Keratinocyte (primary cell): Measurements from ENCODE around the gene RFX8. TPM values are rescaled to one million over a fixed set of nuclear protein-coding genes. Genes with fewer than 3 reads are reported as not detected.
"Not testable (repeated sequence)": the region's sequence is repeated elsewhere in the genome, so short reads cannot be mapped to it uniquely, and the experiment has no call there.

Experiments
- DNase-seq: peaks from one replicate; pipeline ENCODE4 v3.0.0-alpha.2; 2011; ENCODE audit warnings: low read depth, missing footprints, low spot score
- FAIRE-seq: peaks from 2 replicates; lab custom pipeline; 2011; peaks lifted over from hg19 to GRCh38; lab: Jason Lieb, UNC
- H2AFZ ChIP-seq: 2 replicates; pipeline ENCODE4 v1.6.0; 2012; ENCODE audit warnings: low read length, control low read depth, inconsistent platforms; ENCODE audit not compliant: control insufficient read depth
- H3K27ac ChIP-seq: 2 replicates; pipeline ENCODE4 v1.5.1; 2011; ENCODE audit warnings: low read length; ENCODE audit not compliant: control insufficient read depth, insufficient read depth
- H3K27me3 ChIP-seq: 3 replicates; pipeline ENCODE4 v1.6.0; 2011; ENCODE audit warnings: low read length; ENCODE audit not compliant: control insufficient read depth, insufficient read depth; ENCODE audit errors: extremely low read depth
- H3K36me3 ChIP-seq, 2 experiments: 2 replicates in 1 of 2; 3 replicates in 1 of 2; pipeline ENCODE4 v1.5.1; 2011; ENCODE audit warnings: low read length in 2 of 2, mild to moderate bottlenecking in 1 of 2; ENCODE audit not compliant: control insufficient read depth in 2 of 2, insufficient read depth in 2 of 2; ENCODE audit errors: extremely low read depth in 1 of 2
- H3K4me1 ChIP-seq: 3 replicates; pipeline ENCODE4 v1.5.1; 2011; ENCODE audit warnings: low read length; ENCODE audit not compliant: control insufficient read depth, insufficient read depth; ENCODE audit errors: extremely low read depth
- H3K4me2 ChIP-seq: 3 replicates; pipeline ENCODE4 v1.6.0; 2011; ENCODE audit warnings: low read depth, low read length; ENCODE audit not compliant: control insufficient read depth, insufficient read depth; ENCODE audit errors: extremely low read depth
- H3K4me3 ChIP-seq, 3 experiments: fragments of 200-600 bp in 1 of 3; sonication (generic) in 1 of 3; 2 replicates in 2 of 3; 3 replicates in 1 of 3; pipeline ENCODE4 v1.5.1; 2011 to 2016; ENCODE audit warnings: low read length in 3 of 3, mild to moderate bottlenecking in 3 of 3, control low read depth in 2 of 3, inconsistent platforms in 1 of 3, low read depth in 1 of 3, mixed read lengths in 1 of 3, mixed run types in 1 of 3, moderate library complexity in 1 of 3; ENCODE audit not compliant: control insufficient read depth in 2 of 3, insufficient read depth in 2 of 3; ENCODE audit errors: extremely low read depth in 1 of 3
- H3K79me2 ChIP-seq: 2 replicates; pipeline ENCODE4 v1.6.0; 2012; ENCODE audit warnings: low read length; ENCODE audit not compliant: control insufficient read depth, insufficient read depth
- H3K9ac ChIP-seq: 3 replicates; pipeline ENCODE4 v1.6.0; 2011; ENCODE audit warnings: low read length; ENCODE audit not compliant: control insufficient read depth, insufficient read depth; ENCODE audit errors: extremely low read depth
- H3K9me1 ChIP-seq: 3 replicates; pipeline ENCODE4 v1.6.0; 2011; ENCODE audit warnings: low read length; ENCODE audit not compliant: control insufficient read depth, insufficient read depth; ENCODE audit errors: extremely low read depth
- H3K9me3 ChIP-seq: 2 replicates; pipeline ENCODE4 v1.5.1; 2012; ENCODE audit warnings: low read depth, low read length; ENCODE audit not compliant: control insufficient read depth
- H4K20me1 ChIP-seq: 3 replicates; pipeline ENCODE4 v1.6.0; 2011; ENCODE audit warnings: low read length; ENCODE audit not compliant: control insufficient read depth, insufficient read depth; ENCODE audit errors: extremely low read depth
- EZH2 ChIP-seq: IDR thresholded peaks from one replicate; pipeline ENCODE4 v1.6.1; 2012; ENCODE audit warnings: inconsistent platforms, mild to moderate bottlenecking, low read length, moderate library complexity
- dilution Hi-C: fragments of 300-500 bp; cut with MboI; formaldehyde crosslinking; loops from one replicate; pipeline ENCODE4 v1.7.0; 2020; ENCODE audit warnings: low sequenced_read_pairs; ENCODE audit not compliant: extremely low pct_ligation_motif_present
- polyA plus RNA-seq, 5 experiments: library from polyadenylated mRNA; depleted of rRNA in 3 of 5; stranded (reverse) in 3 of 5; stranded (forward) in 1 of 5; unstranded in 1 of 5; fragments of >200 nt; gene quantifications; 1 replicate in 1 of 5; 2 replicates in 3 of 5; 3 replicates in 1 of 5; pipeline versions ENCODE4 v1.2.1 to v1.2.3, GENCODE V29; 2011 to 2012; ENCODE audit warnings: missing spikeins in 2 of 5, low read depth in 1 of 5, low replicate concordance in 1 of 5
- TF ChIP-seq, protein P1 (sequence below), 3 experiments: IDR thresholded peaks in 1 of 3; conservative IDR thresholded peaks in 1 of 3; optimal IDR thresholded peaks in 1 of 3; 2 replicates in 2 of 3; 3 replicates in 1 of 3; pipeline versions ENCODE3 to v1.5.1; 2011; ENCODE audit warnings: low read length in 3 of 3, mild to moderate bottlenecking in 3 of 3, moderate library complexity in 2 of 3, control low read depth in 1 of 3, inconsistent platforms in 1 of 3; ENCODE audit not compliant: insufficient read depth in 2 of 3; ENCODE audit errors: extremely low read depth in 1 of 3

Gene RFX8
- polyA plus RNA-seq, 1 donor (not counting 4 experiments of a cell fraction or from before 2014, with no cell fraction given) = 0.05 TPM

DNA sequence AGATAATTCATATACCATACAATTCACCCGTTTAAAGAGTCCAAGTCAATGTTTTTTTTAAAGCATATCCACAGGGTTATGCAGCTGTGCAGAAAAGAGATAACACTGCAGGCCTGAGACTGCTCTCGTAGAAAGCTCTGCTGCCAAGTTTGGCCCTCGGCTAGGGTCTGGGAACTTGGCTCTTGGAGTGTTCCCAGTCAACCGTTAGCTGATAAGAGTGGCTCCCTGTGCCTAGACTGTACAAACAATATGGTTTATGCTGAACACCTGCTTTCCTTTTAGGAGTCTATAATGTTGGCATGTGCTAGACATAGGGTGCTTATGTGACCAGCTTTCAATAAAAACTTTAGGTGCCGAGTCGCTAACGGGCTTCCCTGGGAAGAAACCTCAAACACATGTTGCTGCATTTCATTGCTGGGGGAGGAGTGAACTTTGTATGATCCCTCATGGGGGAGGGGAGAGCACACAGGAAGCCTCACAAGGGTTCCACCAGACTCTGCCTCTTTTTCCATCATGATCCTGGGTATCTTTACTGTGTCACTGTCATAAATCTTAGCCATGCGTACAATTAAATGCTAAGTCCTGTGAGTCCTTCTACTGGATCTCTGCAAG lies 34.7 kb downstream of the RFX8 start:
- Histone ChIP-seq H3K9ac (no peak overlapping the region), H3K9me3 (no peaks in the 10 kb centered on the region), H2AFZ (no peak overlapping the region), H3K4me3 (no peak overlapping the region), H3K27me3 (no peaks in the 10 kb centered on the region), H3K36me3 (no peaks in the 10 kb centered on the region), H3K27ac (no peak overlapping the region), H3K4me2 (no peak overlapping the region), H4K20me1 (no peaks in the 10 kb centered on the region), H3K4me1 (peaks cover 23% of the 10 kb centered on the region), H3K9me1 (no peaks in the 10 kb centered on the region), H3K79me2 (no peaks in the 10 kb centered on the region)
- FAIRE-seq (no peak), DNase-seq (no peak)
- TF ChIP-seq EZH2 = no peak
- TF ChIP-seq, protein P1, sequence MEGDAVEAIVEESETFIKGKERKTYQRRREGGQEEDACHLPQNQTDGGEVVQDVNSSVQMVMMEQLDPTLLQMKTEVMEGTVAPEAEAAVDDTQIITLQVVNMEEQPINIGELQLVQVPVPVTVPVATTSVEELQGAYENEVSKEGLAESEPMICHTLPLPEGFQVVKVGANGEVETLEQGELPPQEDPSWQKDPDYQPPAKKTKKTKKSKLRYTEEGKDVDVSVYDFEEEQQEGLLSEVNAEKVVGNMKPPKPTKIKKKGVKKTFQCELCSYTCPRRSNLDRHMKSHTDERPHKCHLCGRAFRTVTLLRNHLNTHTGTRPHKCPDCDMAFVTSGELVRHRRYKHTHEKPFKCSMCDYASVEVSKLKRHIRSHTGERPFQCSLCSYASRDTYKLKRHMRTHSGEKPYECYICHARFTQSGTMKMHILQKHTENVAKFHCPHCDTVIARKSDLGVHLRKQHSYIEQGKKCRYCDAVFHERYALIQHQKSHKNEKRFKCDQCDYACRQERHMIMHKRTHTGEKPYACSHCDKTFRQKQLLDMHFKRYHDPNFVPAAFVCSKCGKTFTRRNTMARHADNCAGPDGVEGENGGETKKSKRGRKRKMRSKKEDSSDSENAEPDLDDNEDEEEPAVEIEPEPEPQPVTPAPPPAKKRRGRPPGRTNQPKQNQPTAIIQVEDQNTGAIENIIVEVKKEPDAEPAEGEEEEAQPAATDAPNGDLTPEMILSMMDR (optimal IDR thresholded peaks at IDR 0.05 in 1 of 3, IDR thresholded peaks at IDR 0.05 in 1 of 3, conservative IDR thresholded peaks at IDR 0.05 in 1 of 3; ENCODE audit: extremely low read depth in 1 of 3, insufficient read depth in 2 of 3, low read length in 3 of 3) = no peak
- dilution Hi-C loops = no loop called here

DNA sequence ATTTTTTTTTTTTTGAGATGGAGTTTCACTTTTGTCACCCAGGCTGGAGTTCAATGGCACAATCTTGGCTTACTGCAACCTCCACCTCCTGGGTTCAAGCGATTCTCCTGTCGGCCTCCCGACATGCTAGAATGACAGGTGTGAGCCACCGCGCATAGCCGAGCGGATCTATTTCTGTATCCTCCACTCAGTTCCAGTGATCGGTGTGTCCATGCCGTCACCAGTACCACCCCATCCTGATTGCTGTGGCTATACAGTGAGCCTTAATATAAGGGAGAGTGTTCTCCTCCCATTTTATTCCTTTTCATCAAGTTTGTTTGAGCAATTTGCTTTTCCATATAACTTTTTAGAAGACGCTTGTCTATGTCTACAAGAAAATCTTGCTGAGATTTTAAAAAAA lies 35.2 kb downstream of the RFX8 start:
- Histone ChIP-seq H3K27ac (no peak overlapping the region), H3K4me2 (no peak overlapping the region), H3K9ac (no peak overlapping the region), H4K20me1 (no peaks in the 10 kb centered on the region), H3K36me3 (no peaks in the 10 kb centered on the region), H3K4me1 (peaks cover 27% of the 10 kb centered on the region), H3K9me1 (no peaks in the 10 kb centered on the region), H3K9me3 (no peaks in the 10 kb centered on the region), H2AFZ (no peak overlapping the region), H3K27me3 (no peaks in the 10 kb centered on the region), H3K4me3 (no peak overlapping the region), H3K79me2 (no peaks in the 10 kb centered on the region)
- no peak for FAIRE-seq
- DNase-seq = no peak
- TF ChIP-seq, protein P1 (optimal IDR thresholded peaks at IDR 0.05 in 1 of 3, IDR thresholded peaks at IDR 0.05 in 1 of 3, conservative IDR thresholded peaks at IDR 0.05 in 1 of 3; ENCODE audit: extremely low read depth in 1 of 3, insufficient read depth in 2 of 3, low read length in 3 of 3) = no peak
- no peak for TF ChIP-seq EZH2
- dilution Hi-C loops = no loop called here

DNA sequence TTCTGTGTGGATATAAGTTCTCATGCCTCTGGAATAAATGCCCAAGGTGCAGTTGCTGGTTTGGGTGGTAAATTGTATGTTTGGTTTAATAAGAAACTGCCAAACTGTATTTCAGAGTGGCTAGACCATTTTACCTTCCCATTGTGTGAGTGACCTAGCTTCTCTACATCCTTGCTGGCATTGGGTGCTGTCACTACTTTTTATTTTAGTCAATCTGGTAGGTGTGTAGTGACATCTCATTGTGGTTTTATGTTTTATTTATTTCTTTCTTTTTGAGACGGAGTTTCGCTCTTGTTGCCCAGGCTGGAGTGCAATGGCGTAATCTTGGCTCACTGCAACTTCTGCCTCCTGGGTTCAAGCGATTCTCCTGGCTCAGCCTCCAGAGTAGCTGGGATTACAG lies 36.4 kb downstream of the RFX8 start:
- H3K9ac ChIP-seq, H3K9me3 ChIP-seq, DNase-seq, H3K27me3 ChIP-seq, FAIRE-seq, H3K27ac ChIP-seq, H4K20me1 ChIP-seq, H3K36me3 ChIP-seq, dilution Hi-C loops, H3K79me2 ChIP-seq, H3K9me1 ChIP-seq, H3K4me2 ChIP-seq, H2AFZ ChIP-seq, H3K4me3 ChIP-seq: not testable (repeated sequence)
- H3K4me1 ChIP-seq = peaks cover 27% of the 10 kb centered on the region
